BLaER1 (cell line): ENCODE measurements around the gene FABP3.
A peak's percentile ranks its signal among the peaks of the same experiment; 100 is the strongest.

ENCODE experiments used
- H3K27ac ChIP-seq: shearing (Covaris generic); formaldehyde crosslinking; 2 replicates; pipeline ENCODE4 v1.8.1; 2022
- H3K27me3 ChIP-seq: shearing (Covaris generic); formaldehyde crosslinking; 2 replicates; pipeline ENCODE4 v1.8.1; 2022
- H3K36me3 ChIP-seq: shearing (Covaris generic); formaldehyde crosslinking; 2 replicates; pipeline ENCODE4 v1.8.1; 2022
- H3K4me1 ChIP-seq: shearing (Covaris generic); formaldehyde crosslinking; 2 replicates; pipeline ENCODE4 v1.8.1; 2022
- H3K4me2 ChIP-seq: shearing (Covaris generic); formaldehyde crosslinking; 2 replicates; pipeline ENCODE4 v1.8.1; 2022
- H3K4me3 ChIP-seq: shearing (Covaris generic); formaldehyde crosslinking; 2 replicates; pipeline ENCODE4 v1.8.1; 2022
- H3K9ac ChIP-seq: shearing (Covaris generic); formaldehyde crosslinking; 2 replicates; pipeline ENCODE4 v1.8.1; 2022
- H3K9me3 ChIP-seq: shearing (Covaris generic); formaldehyde crosslinking; 2 replicates; pipeline ENCODE4 v1.8.1; 2022
- H4K20me1 ChIP-seq: shearing (Covaris generic); formaldehyde crosslinking; 2 replicates; pipeline ENCODE4 v1.8.1; 2022
- Cebpa-rat ChIP-seq: shearing (Covaris generic); IDR thresholded peaks from 2 replicates; pipeline ENCODE4 v1.8.1; 2022

The FABP3 gene

GRCh38 chr1:31383967-31384366 is 11.1 kb upstream of the FABP3 start:
- H3K27ac ChIP-seq = no peak overlapping the region
- H3K36me3 ChIP-seq = no peaks in the 10 kb centered on the region
- no peak overlapping the region for H3K4me2 ChIP-seq
- no peak overlapping the region for H3K4me3 ChIP-seq
- TF ChIP-seq Cebpa-rat = no peak
- no peak overlapping the region for H3K9ac ChIP-seq
- no peaks in the 10 kb centered on the region for H3K9me3 ChIP-seq
- H4K20me1 ChIP-seq = no peaks in the 10 kb centered on the region
- no peaks in the 10 kb centered on the region for H3K4me1 ChIP-seq
- H3K27me3 ChIP-seq = no peaks in the 10 kb centered on the region

- Histone ChIP-seq H3K27me3 (no peaks in the 10 kb centered on the region), H3K27ac (no peak overlapping the region), H3K9me3 (no peaks in the 10 kb centered on the region), H4K20me1 (no peaks in the 10 kb centered on the region), H3K4me3 (no peak overlapping the region), H3K4me1 (no peaks in the 10 kb centered on the region), H3K36me3 (no peaks in the 10 kb centered on the region), H3K9ac (no peak overlapping the region), H3K4me2 (no peak overlapping the region)
- no peak for TF ChIP-seq Cebpa-rat
Measured at GRCh38 chr1:31382379-31382989, 9.6 kb upstream of the FABP3 start.

- Histone ChIP-seq H3K9ac (no peak overlapping the region), H3K27me3 (no peaks in the 10 kb centered on the region), H3K36me3 (no peaks in the 10 kb centered on the region), H3K9me3 (no peaks in the 10 kb centered on the region), H3K27ac (no peak overlapping the region), H3K4me3 (no peak overlapping the region), H3K4me1 (no peaks in the 10 kb centered on the region), H3K4me2 (no peak overlapping the region), H4K20me1 (no peaks in the 10 kb centered on the region)
- TF ChIP-seq Cebpa-rat = no peak
Measured at GRCh38 chr1:31381394-31382294, 8.8 kb upstream of the FABP3 start.

- TF ChIP-seq Cebpa-rat = no peak
- Histone ChIP-seq H3K4me2 (no peak overlapping the region), H3K4me1 (no peaks in the 10 kb centered on the region), H4K20me1 (no peaks in the 10 kb centered on the region), H3K9ac (no peak overlapping the region), H3K27me3 (no peaks in the 10 kb centered on the region), H3K36me3 (no peaks in the 10 kb centered on the region), H3K27ac (no peak overlapping the region), H3K9me3 (no peaks in the 10 kb centered on the region), H3K4me3 (no peak overlapping the region)
Measured at GRCh38 chr1:31380181-31380580, 7.3 kb upstream of the FABP3 start.

GRCh38 chr1:31378001-31378400 is 5.1 kb upstream of the FABP3 start:
- H3K4me2 ChIP-seq = no peak overlapping the region
- H3K4me3 ChIP-seq = no peak overlapping the region
- H3K27ac ChIP-seq = no peak overlapping the region
- H3K9me3 ChIP-seq = no peaks in the 10 kb centered on the region
- H3K36me3 ChIP-seq = no peaks in the 10 kb centered on the region
- H3K9ac ChIP-seq = no peak overlapping the region
- no peaks in the 10 kb centered on the region for H4K20me1 ChIP-seq
- peaks cover 10% of the 10 kb centered on the region for H3K4me1 ChIP-seq
- peaks cover 2% of the 10 kb centered on the region; the same call in 1 of the 2 replicates for H3K27me3 ChIP-seq
- TF ChIP-seq Cebpa-rat = no peak

- Histone ChIP-seq H3K36me3 (no peaks in the 10 kb centered on the region), H3K4me1 (peaks cover 16% of the 10 kb centered on the region), H3K27me3 (peaks cover 6% of the 10 kb centered on the region; the same call in 1 of the 2 replicates), H4K20me1 (no peaks in the 10 kb centered on the region), H3K4me3 (no peak overlapping the region), H3K9me3 (no peaks in the 10 kb centered on the region), H3K4me2 (no peak overlapping the region), H3K9ac (no peak overlapping the region), H3K27ac (no peak overlapping the region)
- no peak for TF ChIP-seq Cebpa-rat
Measured at GRCh38 chr1:31377364-31377863, 4.5 kb upstream of the FABP3 start.

- Histone ChIP-seq H3K4me3 (no peak overlapping the region), H3K9me3 (no peaks in the 10 kb centered on the region), H3K4me2 (no peak overlapping the region), H3K27ac (no peak overlapping the region), H3K36me3 (no peaks in the 10 kb centered on the region), H3K9ac (no peak overlapping the region), H4K20me1 (no peaks in the 10 kb centered on the region), H3K4me1 (peaks cover 22% of the 10 kb centered on the region), H3K27me3 (peaks cover 6% of the 10 kb centered on the region; the same call in 1 of the 2 replicates)
- no peak for TF ChIP-seq Cebpa-rat
Measured at GRCh38 chr1:31376375-31377134, 3.7 kb upstream of the FABP3 start.

- Histone ChIP-seq H3K4me2 (no peak overlapping the region), H3K36me3 (no peaks in the 10 kb centered on the region), H3K27me3 (peaks cover 6% of the 10 kb centered on the region; the same call in 1 of the 2 replicates), H3K9ac (no peak overlapping the region), H3K9me3 (no peaks in the 10 kb centered on the region), H3K4me3 (no peak overlapping the region), H3K27ac (no peak overlapping the region), H4K20me1 (no peaks in the 10 kb centered on the region), H3K4me1 (peaks cover 22% of the 10 kb centered on the region)
- TF ChIP-seq Cebpa-rat = no peak
Measured at GRCh38 chr1:31374511-31375196, 1.8 kb upstream of the FABP3 start.

- Histone ChIP-seq H3K4me1 (peaks cover 22% of the 10 kb centered on the region), H3K27ac (no peak overlapping the region), H3K4me2 (peak overlapping the region; percentile 99), H3K9ac (peak overlapping the region; percentile 75; the same call in 1 of the 2 replicates), H4K20me1 (no peaks in the 10 kb centered on the region), H3K36me3 (no peaks in the 10 kb centered on the region), H3K27me3 (peaks cover 6% of the 10 kb centered on the region; the same call in 1 of the 2 replicates), H3K9me3 (no peaks in the 10 kb centered on the region), H3K4me3 (peak overlapping the region; percentile 67; the same call in 1 of the 2 replicates)
- no peak for TF ChIP-seq Cebpa-rat
Measured at GRCh38 chr1:31373897-31374486, 1.1 kb upstream of the FABP3 start.
